ENCODE data around the gene MISP. TPM values are rescaled to one million over a fixed set of nuclear protein-coding genes. Genes with fewer than 3 reads are reported as not detected.

The MISP gene
- total RNA-seq, 1 donor from 2014 or later = not detected

DNA sequence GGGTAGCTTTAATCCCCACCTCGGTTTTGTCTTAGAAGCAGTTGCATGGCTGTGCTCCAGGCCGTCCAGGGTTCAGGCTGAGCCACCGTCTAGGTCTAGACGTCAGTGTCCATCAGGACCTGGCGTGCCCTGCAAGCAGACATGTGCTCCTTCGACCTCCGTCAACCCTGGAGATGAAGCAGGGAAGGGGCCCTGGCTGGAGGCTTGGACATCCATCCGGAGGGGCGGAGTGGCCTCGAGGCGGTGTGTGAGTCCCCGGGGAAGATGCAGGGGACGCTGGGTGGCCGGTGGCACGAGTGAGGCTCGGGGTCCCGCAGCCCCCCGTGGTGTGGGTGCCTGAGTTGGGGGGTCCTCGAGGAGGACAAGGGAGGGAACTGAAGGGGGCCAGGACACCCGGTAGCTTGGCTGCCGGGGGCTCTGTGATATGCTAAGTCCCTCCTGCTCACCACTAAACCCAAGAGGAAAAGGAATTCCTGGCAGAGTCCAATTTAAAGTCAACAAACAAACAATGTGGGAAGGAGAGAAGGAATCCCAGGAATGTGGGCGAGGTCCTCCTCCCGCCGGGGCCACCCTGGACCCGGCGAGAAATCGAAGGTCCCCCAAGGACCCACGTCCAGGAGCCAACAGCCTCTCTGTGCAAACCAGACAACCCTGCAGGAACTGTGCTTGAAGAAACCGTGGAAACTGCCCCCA, 31.4 kb downstream of the MISP start:
- Mint-ChIP-seq H3K4me3 (no peak overlapping the region), H3K27ac (ENCODE audit: unreplicated experiment) (no peak overlapping the region)

DNA sequence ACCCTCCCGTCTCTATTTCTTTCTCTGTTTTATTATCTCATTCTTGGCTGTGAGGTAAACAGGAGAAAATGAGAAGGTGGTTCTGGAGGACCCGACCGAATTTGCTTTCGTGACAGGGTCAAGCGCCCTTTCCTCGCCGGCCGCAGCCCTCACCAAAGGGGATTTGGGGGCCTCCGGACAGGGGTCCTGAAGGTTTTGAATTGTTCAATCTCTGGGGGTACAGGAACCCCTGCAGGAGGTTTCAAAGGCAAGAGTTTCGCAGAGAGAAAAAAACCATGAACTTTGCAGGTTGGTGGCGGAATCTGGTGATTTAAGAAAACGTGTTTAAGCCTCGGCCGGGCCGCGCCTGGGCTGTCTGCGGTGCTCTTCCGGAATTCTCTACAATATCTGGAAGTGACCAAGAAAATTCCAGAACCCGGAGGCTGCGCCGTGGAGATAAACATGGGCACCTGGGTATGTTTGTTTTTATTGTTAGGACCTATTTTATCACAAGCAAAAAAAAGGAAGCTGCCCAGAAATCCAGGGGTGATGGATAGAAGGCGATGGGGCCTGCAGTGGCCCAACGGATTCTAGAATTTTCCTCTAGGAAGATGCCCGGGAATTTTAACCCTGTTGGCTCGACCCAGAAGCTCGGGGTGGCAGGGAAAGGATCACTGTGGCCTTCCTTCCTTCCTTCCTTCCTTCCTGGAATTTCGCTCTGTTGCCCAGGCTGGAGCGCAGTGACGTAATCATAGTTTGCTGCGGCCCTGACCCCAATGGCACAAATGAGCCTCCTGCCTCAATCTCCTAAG, 32.2 kb downstream of the MISP start:
- no peak overlapping the region for H3K4me3 Mint-ChIP-seq
- DNase-seq (ENCODE audit: low read depth, low spot score) = no peak
- H3K27ac Mint-ChIP-seq (ENCODE audit: unreplicated experiment) = no peak overlapping the region
- TF ChIP-seq CTCF (conservative IDR thresholded peaks at IDR 0.05) = no peak
- peaks cover 10% of the 10 kb centered on the region for H3K27me3 Mint-ChIP-seq (ENCODE audit: low read depth)
- no peaks in the 10 kb centered on the region for H3K36me3 Mint-ChIP-seq (ENCODE audit: low read depth)
- H3K4me1 Mint-ChIP-seq = peaks cover 3% of the 10 kb centered on the region
- no peaks in the 10 kb centered on the region for H3K9me3 Mint-ChIP-seq

More for the DNA sequence above, 31.4 kb downstream of the MISP start:
- no peak for DNase-seq (ENCODE audit: low read depth, low spot score)
- peaks cover 10% of the 10 kb centered on the region for H3K27me3 Mint-ChIP-seq (ENCODE audit: low read depth)
- TF ChIP-seq CTCF (conservative IDR thresholded peaks at IDR 0.05) = no peak
- H3K36me3 Mint-ChIP-seq (ENCODE audit: low read depth) = no peaks in the 10 kb centered on the region
- peaks cover 3% of the 10 kb centered on the region for H3K4me1 Mint-ChIP-seq
- H3K9me3 Mint-ChIP-seq = no peaks in the 10 kb centered on the region

DNA sequence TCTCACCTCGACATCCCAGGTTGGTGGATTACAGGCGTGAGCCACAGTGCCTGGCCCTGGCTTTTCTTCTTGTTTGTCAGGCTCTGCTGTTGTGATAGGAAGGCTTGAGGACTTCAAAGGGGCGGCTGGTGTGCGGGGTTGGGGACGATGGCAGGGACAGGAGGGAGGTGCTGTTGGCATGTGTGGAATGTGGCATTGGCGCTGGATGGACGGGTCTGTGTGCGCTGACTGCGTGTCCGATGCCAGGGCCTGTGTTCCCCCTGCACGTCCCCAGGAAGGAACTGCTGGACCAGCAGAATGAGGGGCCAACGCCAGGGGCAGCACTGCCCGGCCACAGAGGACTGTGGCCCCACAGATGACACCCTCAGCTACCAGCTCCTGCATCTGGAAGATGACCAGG, 33.6 kb downstream of the MISP start:
- H3K4me3 Mint-ChIP-seq = no peak overlapping the region
- H3K27me3 Mint-ChIP-seq (ENCODE audit: low read depth) = peaks cover 10% of the 10 kb centered on the region
- peaks cover 12% of the 10 kb centered on the region for H3K4me1 Mint-ChIP-seq
- no peak overlapping the region for H3K27ac Mint-ChIP-seq (ENCODE audit: unreplicated experiment)
- no peak for DNase-seq (ENCODE audit: low read depth, low spot score)
- H3K9me3 Mint-ChIP-seq = no peaks in the 10 kb centered on the region
- no peak for TF ChIP-seq CTCF (conservative IDR thresholded peaks at IDR 0.05)
- H3K36me3 Mint-ChIP-seq (ENCODE audit: low read depth) = no peaks in the 10 kb centered on the region

DNA sequence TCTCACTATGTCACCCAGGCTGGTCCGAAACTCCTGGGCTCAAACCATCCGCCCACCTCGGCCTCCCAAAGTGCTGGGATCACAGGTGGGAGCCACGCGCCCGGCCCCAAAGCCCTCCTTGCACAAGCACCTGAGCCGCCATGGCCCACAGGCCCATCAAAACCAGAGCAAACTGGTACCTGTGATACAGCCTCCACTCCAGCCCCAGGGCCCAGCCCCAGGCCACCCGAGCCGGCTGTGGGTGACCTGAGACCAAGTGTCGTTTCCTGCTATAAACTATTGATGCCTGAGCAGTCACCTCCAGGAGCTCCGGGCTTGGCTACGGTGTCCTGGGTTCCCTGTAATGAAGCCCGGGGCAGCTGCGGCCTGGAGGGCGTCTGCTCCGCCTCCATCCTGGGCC, 36.6 kb downstream of the MISP start:
- Mint-ChIP-seq H3K9me3 (no peaks in the 10 kb centered on the region), H3K4me1 (peaks cover 13% of the 10 kb centered on the region), H3K27me3 (ENCODE audit: low read depth) (peaks cover 4% of the 10 kb centered on the region), H3K4me3 (no peak overlapping the region), H3K36me3 (ENCODE audit: low read depth) (no peaks in the 10 kb centered on the region), H3K27ac (ENCODE audit: unreplicated experiment) (no peak overlapping the region)
- DNase-seq (ENCODE audit: low read depth, low spot score) = no peak
- TF ChIP-seq CTCF (conservative IDR thresholded peaks at IDR 0.05) = no peak

DNA sequence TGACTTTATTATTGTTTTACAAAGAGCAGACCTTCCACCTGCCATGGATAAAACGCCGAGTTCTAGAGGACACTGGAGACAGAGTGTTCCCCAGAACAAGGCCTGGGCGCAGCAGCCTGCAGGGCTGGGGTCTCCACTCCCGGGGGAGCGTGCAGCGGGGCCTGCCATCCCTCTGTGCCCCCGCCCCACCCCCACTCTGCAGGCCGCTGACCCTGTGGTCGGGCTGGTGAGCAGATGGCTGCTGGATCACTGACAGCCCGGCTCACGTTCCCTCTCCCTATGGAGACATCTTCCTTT, 37.7 kb downstream of the MISP start:
- no peak for TF ChIP-seq CTCF (conservative IDR thresholded peaks at IDR 0.05)
- H3K27me3 Mint-ChIP-seq (ENCODE audit: low read depth) = no peaks in the 10 kb centered on the region
- no peak overlapping the region for H3K4me3 Mint-ChIP-seq
- no peaks in the 10 kb centered on the region for H3K36me3 Mint-ChIP-seq (ENCODE audit: low read depth)
- peak overlapping the region; percentile 82 for H3K27ac Mint-ChIP-seq (ENCODE audit: unreplicated experiment)
- peaks cover 13% of the 10 kb centered on the region for H3K4me1 Mint-ChIP-seq
- no peaks in the 10 kb centered on the region for H3K9me3 Mint-ChIP-seq
- DNase-seq (ENCODE audit: low read depth, low spot score) = no peak
